TTC549 (cell line): ENCODE data around the gene ORAI3.

Experiments used
- FAIRE-seq: peaks from 2 replicates; lab custom pipeline; 2012; peaks lifted over from hg19 to GRCh38; lab: Jason Lieb, UNC

Gene ORAI3

DNA sequence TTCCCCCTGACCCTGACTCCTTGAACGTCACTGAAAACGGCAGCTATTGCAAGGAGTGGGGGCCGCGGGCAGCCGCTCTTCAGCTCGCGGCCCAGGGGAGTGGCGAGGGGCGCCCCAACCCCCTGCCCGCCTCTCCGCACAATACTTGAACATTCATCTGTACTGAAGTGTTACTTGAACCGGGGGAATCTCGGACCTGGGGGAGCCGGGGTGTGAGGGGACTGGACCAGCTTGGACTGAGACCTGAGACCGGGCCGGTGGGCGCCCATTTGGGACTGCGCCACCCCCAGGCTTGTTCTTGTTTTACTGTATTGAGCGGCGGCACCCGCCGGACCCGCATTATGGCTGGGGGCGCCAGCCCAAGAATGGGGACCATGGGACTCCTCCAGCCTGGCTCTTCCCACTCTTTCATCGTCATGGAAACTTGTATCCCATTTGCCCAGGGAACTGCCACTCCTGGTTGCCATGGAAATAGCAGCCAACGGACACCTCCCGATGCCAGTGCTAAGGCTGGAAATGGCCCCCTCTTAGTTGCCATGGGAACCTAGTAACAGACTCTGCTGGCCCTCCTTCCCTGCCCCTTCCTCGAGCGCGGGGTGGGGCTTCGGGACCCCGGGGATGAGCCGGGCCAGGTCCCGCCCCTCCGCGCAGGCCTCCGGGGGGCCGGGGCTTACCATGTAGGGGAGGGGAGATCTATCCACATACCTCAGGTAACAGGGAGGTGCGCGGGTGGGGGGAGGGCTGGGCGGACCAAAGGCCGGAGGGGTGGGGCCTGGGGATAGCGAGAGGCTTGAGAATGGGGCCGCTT, 805 bp upstream of the ORAI3 start:
- FAIRE-seq, result peak; percentile 76

DNA sequence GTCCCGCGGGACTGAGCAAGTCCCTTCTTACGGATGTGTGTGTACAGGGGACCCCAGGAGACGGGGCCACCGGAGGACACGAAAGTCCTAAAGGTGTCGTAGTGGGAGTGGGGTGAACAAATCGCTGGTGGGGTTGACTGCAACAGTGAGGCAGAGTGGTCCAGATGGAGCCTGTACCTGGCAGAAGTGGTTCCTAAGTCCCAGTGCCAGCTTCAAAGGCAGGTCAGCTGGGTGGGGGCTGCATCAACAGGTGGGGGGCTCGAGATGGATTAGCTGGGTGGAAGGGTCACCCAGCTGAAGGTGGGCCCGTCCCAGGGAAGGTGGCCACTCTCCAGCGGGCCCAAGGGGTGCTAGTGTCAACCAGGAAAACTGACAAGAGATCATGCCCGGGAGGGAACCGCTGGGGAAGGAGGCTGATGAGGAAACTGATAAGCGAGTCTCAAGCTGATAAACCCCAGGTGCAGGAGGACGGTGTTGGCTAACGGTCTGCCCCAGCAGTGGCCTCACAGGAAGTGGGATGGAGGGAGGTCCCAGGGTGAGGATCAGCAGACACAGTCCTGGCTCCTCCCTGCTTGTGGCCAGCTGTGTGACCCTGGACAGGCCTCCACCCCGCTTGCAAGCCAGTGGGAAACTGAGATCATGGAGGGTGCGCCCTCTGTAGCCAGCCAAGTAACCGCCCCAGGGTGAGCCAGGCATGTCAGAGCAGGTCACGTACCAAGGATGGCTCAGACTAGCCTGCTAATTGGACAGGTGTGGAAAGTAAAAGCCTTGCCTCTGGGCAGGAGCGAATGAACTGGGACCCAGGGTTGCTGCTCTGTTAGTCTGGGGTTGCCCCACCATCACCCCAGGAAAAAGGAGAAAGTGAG, 1.0 kb downstream of the ORAI3 start:
- FAIRE-seq, result no peak

DNA sequence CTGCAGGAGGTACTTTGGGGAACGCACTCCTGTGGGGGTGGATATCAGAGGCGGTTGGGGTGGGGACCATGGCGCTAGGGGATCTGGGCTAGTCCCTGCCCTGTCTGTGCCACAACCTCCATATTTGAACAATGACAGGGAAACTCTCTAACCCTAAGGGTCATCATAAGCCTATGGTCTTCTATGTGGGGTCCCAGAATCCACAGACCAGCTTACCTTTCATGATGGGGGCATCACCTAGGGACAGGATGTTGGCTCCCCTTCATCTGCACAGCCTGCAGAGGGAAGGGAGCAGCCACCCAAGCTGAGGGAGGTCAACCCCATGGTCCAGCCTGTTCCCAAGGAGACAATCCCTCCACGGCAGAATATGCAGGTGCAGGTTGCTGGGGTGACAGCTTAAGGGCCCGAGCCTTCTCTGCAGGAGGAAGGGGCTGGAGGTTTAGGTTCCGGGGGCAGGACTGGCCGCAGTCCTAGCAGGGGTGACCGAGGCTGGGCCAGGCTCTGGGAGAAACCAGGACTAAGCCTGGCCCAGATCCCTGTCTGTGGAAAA, 1.7 kb downstream of the ORAI3 start:
- no peak for FAIRE-seq

DNA sequence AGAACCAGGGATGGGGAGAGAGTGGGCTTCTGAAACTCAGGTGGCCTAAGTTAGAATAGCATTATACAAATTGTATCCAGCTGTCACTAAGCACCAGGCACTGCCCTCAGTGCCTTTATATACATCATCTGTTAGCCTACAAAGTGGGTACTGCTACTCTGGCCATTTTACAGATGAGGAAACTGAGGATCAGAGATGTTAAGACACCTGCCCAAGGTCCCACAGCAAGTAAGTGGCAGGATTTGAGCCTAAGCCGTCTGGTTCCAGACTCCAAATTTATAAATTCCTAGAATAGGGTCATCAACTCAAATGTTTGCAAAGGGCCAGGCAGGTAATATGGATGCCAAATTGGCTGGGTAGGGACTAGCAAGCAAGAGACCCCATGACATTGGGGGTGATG, 2.3 kb downstream of the ORAI3 start:
- no peak for FAIRE-seq

DNA sequence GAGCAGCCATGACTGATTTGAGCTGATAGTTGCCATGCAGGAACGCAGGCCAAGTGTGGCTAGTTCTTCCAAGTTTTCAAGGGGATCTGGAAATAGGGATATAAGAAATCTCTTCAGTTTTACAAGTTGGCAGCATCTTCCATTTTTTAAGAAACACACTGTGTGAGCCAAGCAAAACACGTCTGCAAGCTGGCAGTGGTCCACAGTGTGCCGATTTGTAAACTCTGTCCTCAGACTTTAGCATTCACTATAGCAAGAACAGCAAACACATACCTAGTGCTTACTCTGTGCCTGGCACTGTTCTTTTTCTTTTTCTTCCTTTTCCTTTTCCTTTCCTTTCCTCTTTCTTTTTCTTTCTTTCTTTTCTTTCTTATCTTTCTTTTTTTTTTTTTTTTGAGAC, 2.9 kb downstream of the ORAI3 start:
- FAIRE-seq, result no peak

DNA sequence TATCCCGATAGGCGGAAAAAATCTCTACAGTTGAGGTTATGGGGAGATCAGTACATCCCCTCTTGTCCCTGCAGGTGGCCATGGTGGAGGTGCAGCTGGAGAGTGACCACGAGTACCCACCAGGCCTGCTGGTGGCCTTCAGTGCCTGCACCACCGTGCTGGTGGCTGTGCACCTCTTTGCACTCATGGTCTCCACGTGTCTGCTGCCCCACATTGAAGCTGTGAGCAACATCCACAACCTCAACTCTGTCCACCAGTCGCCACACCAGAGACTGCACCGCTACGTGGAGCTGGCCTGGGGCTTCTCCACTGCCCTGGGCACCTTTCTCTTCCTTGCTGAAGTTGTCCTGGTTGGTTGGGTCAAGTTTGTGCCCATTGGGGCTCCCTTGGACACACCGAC, 4.2 kb downstream of the ORAI3 start:
- FAIRE-seq, result no peak

DNA sequence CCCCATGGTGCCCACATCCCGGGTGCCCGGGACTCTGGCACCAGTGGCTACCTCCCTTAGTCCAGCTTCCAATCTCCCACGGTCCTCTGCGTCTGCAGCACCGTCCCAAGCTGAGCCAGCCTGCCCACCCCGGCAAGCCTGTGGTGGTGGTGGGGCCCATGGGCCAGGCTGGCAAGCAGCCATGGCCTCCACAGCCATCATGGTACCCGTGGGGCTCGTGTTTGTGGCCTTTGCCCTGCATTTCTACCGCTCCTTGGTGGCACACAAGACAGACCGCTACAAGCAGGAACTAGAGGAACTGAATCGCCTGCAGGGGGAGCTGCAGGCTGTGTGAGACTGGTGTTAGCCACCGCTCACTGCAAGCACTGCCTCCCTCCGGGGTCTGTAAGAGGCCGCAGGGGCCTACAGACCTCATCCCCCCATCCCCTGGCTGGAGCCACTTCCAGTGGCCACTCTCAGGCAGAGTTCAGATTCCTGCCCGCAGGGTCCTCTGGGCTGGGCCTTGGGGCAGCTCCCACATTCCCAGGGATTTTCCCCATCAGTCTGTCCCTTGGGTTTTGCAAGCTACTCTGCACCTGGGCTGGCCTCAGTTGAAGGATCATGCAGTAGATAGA, 4.8 kb downstream of the ORAI3 start:
- no peak for FAIRE-seq

DNA sequence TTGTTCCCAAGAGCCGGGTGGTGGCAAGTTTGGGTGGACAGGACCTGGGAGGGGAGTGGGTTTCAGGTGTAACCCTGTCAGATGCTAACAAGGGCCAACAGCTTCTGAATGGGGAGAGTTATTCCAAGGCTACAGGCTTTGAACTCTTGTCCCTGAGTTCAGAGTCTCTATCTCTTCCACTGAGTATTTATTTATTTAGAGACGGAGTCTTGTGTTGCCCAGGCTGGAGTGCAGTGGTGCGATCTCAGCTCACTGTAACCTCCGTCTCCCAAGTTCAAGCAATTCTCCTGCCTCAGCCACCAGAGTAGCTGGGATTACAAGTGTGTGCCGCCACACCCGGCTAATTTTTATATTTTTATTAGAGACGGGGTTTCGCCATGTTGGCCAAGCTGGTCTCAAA, 6.1 kb downstream of the ORAI3 start:
- FAIRE-seq, result no peak

DNA sequence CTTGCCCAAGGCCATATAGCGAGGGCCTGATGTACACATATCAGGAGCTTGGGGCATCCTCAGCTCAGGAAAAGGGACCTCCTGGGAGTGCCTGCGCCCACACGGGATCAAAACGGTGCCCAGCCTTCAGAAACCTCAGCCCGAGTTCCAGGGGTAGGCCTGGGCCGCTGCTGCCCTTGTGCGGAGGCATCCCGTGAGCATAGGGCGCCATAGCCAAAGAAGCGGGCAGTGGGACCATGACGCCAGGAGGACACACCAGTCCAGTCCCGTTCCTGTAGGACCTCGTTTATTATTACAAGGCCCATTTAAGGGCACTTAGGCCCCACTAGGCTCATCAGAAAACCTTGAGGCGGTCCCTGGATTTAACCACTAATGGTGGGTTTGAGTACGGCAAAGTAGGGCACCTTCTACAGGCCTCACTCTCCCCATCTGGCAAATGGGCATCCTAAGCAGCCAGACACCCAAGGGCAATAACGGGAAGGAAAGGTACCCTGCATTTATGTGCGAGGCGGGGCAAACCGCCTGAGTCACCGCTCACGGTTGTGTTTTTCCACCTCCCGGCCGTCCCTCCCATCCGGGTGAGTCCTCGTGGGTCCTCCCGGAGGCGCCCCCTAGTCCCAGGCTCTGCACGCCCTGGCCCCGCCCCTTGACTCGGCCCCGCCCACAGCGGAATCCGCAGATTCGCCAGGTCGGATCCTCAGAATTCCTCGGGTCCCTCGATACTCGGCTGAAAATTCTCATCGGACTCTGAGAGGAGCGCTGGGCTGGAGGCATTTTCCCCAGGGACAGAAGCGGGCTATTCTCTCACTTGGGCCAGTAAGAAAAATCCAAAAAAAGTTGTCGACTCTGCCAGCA, 8.0 kb downstream of the ORAI3 start:
- no peak for FAIRE-seq

DNA sequence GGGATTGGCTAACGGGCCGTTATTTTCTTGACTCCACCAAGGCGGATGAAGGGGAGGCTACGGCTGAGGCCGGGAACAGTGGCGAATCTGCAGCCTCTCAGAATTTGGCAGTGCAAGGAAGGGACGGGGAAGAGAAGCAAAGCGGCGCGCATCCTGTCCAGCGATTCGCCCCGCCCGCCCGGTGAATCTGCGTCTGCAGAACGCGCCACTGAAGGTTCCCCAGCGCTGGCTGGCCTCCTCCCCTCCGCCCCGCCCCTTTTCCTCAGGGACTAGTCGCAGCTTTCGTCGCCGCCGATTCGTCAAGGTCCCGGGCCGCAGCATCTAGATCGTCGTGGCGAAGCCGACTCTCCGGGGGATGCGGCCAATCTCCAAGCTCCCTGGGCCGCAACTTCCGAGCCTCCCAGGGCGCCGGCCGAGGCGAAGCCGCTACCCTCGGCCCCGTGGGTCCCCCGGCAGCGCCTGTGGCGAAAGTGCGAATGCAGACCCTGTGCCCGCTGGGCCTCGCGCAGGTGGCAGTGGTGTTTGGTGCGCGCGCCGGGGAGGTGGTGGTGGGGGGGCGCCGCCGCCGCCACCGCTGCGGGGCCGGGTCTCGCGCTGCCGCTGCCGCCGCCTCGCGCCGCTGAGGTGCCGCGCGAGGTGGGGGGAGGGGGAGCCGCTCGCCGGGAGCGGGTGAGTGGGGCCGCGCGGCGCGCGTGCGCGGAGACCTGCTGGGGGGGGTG, 8.7 kb downstream of the ORAI3 start, which contains the start of gene SETD1A:
Gene SETD1A, plus strand, starts transcription at position 299 of the 719 bp plus-strand sequence. CDS start 978 bp downstream, outside the sequence.
- FAIRE-seq, result no peak

DNA sequence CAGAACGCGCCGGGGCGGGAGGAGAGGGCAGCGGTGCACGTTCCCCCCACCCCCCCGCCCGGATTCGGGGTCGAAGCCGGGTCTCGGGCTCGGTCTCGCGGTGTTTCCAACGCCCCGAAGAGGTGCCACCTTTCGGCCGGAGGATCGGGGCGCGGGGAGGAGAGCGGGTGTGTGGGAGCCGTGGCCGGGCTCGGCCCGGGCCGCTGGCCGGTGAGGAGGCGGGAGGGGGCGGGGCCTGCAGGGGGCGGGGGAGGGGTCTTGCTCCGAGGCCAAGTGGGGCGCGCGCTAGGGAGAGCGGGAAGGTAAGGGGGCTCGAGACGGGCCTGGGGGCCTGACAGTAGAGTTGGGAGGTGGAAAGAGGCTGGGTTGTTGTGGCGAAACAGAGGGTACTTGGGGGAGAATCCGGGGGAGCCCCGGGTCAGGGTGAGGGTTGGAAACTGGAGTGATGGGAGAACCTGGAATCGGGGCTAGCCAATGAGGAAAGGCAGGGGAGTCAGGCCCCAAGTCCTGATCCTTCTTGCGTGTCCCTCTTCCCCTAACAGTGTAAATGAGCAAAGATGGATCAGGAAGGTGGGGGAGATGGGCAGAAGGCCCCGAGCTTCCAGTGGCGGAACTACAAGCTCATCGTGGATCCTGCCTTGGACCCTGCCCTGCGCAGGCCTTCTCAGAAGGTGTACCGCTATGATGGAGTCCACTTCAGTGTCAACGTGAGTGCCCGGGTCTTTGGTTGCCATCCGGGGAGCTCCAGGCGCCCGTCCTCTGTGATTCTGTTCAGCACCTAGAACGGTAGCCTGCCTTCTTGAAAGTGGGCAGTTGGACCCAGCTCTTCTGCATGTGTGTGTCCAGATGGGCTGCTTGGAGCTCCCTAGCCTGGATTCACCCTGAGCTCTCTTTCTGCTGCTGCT, 9.6 kb downstream of the ORAI3 start:
- no peak for FAIRE-seq

DNA sequence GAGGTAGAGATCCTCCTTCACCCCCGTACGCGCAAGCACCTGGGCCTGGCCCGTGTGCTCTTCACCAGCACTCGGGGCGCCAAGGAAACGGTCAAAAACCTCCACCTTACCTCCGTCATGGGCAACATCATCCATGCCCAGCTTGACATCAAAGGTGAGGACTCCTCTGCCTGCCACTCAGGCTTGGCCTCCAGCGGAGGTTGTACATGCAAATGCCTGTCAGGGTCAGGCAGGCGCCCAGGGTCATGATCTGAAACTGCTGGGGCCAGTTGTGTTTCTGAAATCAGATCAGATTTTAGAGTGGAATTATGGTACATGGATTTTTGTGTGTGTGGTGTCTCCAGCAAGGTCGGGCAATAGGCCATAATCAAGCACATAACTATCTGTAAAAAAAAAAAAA, 12.5 kb downstream of the ORAI3 start:
- no peak for FAIRE-seq

DNA sequence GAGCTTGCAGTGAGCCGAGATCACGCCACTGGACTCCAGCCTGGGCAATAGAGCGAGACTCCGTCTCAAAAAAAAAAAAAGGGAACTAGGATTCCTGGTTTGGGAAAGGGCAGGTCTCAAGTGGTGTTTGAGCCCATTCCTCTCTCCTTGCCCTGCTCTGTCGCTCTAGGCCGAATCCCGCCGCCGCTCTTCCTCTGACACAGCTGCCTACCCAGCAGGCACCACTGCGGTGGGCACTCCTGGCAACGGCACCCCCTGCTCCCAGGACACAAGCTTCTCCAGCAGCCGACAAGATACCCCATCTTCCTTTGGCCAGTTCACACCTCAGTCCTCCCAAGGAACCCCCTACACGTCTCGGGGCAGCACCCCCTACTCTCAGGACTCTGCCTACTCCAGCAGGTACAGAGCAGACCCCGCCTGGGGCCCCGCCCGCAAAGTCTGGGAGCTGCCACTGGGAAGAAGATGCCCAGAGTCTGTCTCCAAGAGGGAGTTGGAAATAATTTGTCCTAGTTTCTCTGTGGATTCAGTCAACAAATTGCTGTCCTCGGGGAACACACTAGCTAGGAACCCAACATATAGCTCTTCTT, 15.2 kb downstream of the ORAI3 start:
- FAIRE-seq, result no peak

DNA sequence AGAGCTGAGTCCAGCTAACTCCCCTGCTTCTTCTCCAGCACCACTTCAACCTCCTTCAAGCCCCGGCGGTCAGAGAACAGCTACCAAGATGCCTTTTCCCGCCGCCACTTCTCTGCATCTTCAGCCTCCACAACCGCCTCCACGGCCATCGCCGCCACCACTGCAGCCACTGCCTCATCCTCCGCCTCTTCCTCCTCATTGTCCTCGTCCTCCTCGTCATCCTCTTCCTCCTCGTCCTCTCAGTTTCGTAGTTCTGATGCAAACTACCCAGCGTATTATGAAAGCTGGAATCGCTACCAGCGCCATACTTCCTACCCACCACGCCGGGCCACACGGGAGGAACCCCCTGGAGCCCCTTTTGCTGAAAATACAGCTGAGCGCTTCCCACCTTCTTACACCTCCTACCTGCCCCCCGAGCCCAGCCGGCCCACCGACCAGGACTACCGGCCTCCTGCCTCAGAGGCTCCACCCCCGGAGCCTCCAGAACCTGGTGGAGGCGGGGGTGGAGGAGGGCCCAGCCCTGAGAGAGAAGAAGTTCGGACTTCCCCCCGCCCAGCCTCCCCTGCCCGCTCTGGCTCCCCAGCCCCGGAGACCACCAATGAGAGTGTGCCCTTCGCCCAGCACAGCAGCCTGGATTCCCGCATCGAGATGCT, 15.8 kb downstream of the ORAI3 start:
- FAIRE-seq, result no peak

DNA sequence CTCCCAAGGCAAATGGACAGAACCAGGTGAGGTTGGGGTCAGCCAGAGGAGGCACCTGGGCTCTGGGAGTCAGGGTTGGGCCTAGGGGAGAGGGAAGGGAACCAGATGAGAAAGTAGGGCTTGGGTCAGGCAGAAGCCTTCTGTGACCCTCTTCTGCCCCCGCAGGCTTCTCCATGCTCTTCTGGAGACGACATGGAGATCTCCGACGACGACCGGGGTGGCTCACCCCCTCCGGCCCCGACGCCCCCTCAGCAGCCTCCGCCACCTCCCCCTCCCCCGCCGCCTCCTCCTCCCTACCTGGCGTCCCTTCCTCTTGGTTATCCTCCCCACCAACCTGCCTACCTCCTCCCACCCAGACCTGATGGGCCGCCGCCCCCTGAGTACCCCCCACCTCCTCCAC, 16.6 kb downstream of the ORAI3 start:
- FAIRE-seq, result no peak

DNA sequence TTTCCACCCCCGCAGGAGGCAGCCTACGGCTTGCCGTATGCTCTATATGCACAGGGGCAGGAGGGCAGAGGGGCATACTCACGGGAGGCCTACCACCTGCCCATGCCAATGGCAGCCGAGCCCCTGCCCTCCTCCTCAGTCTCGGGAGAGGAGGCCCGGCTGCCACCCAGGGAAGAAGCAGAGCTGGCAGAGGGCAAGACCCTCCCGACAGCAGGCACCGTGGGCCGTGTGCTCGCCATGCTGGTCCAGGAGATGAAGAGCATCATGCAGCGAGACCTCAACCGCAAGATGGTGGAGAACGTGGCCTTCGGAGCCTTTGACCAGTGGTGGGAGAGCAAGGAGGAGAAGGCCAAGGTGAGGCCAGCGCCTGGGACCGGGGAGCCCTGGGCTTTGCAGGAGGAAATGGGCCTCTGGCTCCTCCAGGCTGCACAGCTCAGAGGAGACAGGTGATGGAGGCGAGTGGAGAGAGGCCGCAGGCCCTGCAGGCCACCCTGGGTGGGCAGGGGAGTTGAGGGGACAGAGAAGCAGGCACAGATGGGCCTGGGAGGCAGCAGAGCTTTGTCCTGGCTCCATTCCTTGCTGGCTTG, 17.3 kb downstream of the ORAI3 start:
- FAIRE-seq, result no peak

DNA sequence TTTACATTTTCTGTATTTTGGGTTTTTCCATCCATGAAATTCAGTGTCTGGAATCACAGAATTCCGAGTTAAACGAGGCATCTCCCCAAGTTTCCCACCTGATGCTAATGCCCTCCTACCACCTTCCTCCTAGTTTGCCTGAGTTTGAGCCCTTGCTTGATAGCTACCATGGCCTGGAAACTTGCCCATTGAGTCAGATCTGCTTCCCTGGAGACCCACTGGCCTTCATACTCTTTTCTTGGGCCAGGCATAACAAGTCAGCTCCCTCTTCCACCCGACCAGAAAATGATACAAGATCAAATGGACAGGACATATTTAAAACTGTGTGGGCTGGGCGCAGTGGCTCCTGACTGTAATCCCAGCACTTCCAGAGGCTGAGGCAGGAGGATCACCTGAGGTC, 18.9 kb downstream of the ORAI3 start:
- no peak for FAIRE-seq

DNA sequence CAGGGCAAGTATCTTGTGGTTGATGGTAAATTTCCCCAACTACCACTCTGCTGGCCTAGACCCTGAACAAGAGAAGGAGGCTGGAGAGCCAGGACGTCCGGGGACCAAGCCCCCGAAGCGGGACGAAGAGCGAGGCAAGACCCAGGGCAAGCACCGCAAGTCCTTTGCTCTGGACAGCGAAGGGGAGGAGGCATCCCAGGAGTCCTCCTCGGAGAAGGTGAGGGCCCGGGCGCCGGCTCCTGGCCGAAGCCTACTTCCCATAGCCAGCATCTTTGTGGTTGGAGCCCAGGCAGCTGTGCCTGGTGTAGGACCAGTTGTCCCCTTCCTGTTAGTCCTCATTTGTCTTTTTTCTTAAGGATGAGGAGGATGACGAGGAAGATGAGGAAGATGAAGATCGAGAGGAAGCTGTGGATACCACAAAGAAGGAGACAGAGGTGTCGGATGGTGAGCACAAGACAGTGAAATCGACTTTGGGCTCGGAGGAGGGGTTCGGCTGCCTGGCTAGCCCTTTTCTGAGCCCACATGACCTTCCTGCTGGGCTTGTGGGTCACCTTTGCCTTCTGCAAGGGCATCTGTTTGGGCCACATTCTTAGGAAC, 20.5 kb downstream of the ORAI3 start:
- FAIRE-seq, result no peak
